IMR-90 (cell line): ENCODE results near the gene CCNB2. TPM values are rescaled to one million over a fixed set of nuclear protein-coding genes. Genes with fewer than 3 reads are reported as not detected.

ENCODE experiments used
- ATAC-seq: fragments of 200-7000 bp; cut with Tn5 transposase; 2 replicates; pipeline ENCODE4 v1.9.1; 2020; ENCODE audit warnings: low read depth, mild to moderate bottlenecking, moderate library complexity
- BruUV-seq: library from RNA; stranded (reverse); fragments of 400-500 nt; replicated peaks from 2 replicates; lab custom pipeline; 2021; lab: Mats Ljungman, UMichigan
- CTCF ChIA-PET: fragments of 300-600 bp; formaldehyde crosslinking; extraction: SDS; loops from one replicate; lab custom pipeline; 2021; ENCODE audit warnings: antibody characterized with exemption; lab: Yijun Ruan, JAX
- POLR2A ChIA-PET: fragments of 300-600 bp; sonication (Branson Sonifier 250); formaldehyde crosslinking; loops from one replicate; lab custom pipeline; 2022; ENCODE audit warnings: antibody characterized with exemption; ENCODE audit not compliant: unreplicated experiment; lab: Charles Lee
- DNase-seq: peaks from one replicate; pipeline ENCODE4 v3.0.0; 2013
- H2AFZ ChIP-seq: replicated peaks from 2 replicates; pipeline ENCODE3; 2013; ENCODE audit warnings: low read length, mild to moderate bottlenecking; ENCODE audit not compliant: poor library complexity
- H2AK5ac ChIP-seq: 2 replicates; pipeline ENCODE4 v1.6.1; 2013; ENCODE audit warnings: low read depth, low read length, inconsistent platforms
- H2AK9ac ChIP-seq: replicated peaks from 2 replicates; pipeline ENCODE3; 2013; ENCODE audit warnings: mild to moderate bottlenecking, low read depth, low read length, moderate library complexity; ENCODE audit not compliant: poor library complexity
- H2BK120ac ChIP-seq: 2 replicates; pipeline ENCODE4 v1.6.1; 2013; ENCODE audit warnings: low read depth, low read length, inconsistent platforms
- H2BK15ac ChIP-seq: 3 replicates; pipeline ENCODE4 v1.6.1; 2013; ENCODE audit warnings: low read depth, low read length, inconsistent platforms
- H2BK20ac ChIP-seq: 2 replicates; pipeline ENCODE4 v1.6.1; 2013; ENCODE audit warnings: low read depth, mild to moderate bottlenecking, inconsistent platforms, low read length, moderate library complexity
- H2BK5ac ChIP-seq: 2 replicates; pipeline ENCODE4 v1.6.1; 2013; ENCODE audit warnings: mild to moderate bottlenecking, low read depth, low read length, inconsistent platforms; ENCODE audit not compliant: poor library complexity, severe bottlenecking
- H3K14ac ChIP-seq: replicated peaks from 2 replicates; pipeline ENCODE4 v1.6.1; 2013; ENCODE audit warnings: low read depth, low read length, inconsistent platforms
- H3K18ac ChIP-seq: 2 replicates; pipeline ENCODE4 v1.6.1; 2013; ENCODE audit warnings: low read depth, low read length, control low read depth
- H3K23ac ChIP-seq: 2 replicates; pipeline ENCODE4 v1.6.1; 2013; ENCODE audit warnings: low read depth, low read length, inconsistent platforms
- H3K27ac ChIP-seq: 2 replicates; pipeline ENCODE4 v1.5.1; 2013; ENCODE audit warnings: mild to moderate bottlenecking, control low read depth, low read length; ENCODE audit not compliant: insufficient read depth
- H3K27me3 ChIP-seq: 2 replicates; pipeline ENCODE4 v1.6.1; 2013; ENCODE audit warnings: low read length; ENCODE audit not compliant: control insufficient read depth, insufficient read depth
- H3K36me3 ChIP-seq: 2 replicates; pipeline ENCODE4 v1.6.1; 2013; ENCODE audit warnings: low read length, mixed read lengths; ENCODE audit not compliant: control insufficient read depth, insufficient read depth
- H3K4ac ChIP-seq: 2 replicates; pipeline ENCODE4 v1.6.1; 2013; ENCODE audit warnings: low read depth, low read length, inconsistent platforms
- H3K4me1 ChIP-seq: 2 replicates; pipeline ENCODE4 v1.6.1; 2013; ENCODE audit warnings: low read length, mixed read lengths; ENCODE audit not compliant: control insufficient read depth, insufficient read depth
- H3K4me2 ChIP-seq: 2 replicates; pipeline ENCODE4 v1.6.1; 2013; ENCODE audit warnings: low read depth, mild to moderate bottlenecking, control low read depth, low read length, moderate library complexity
- H3K4me3 ChIP-seq: 2 replicates; pipeline ENCODE4 v1.5.1; 2013; ENCODE audit warnings: low read depth, mild to moderate bottlenecking, control low read depth, low read length, moderate library complexity; ENCODE audit not compliant: insufficient read depth
- H3K56ac ChIP-seq: 2 replicates; pipeline ENCODE4 v1.6.1; 2013; ENCODE audit warnings: low read length, inconsistent platforms; ENCODE audit not compliant: insufficient read depth; ENCODE audit errors: extremely low read depth
- H3K79me1 ChIP-seq, 2 experiments: 2 replicates each; pipeline ENCODE4 v1.6.1; 2013; ENCODE audit warnings: low read length in 2 of 2, inconsistent platforms in 1 of 2, low read depth in 1 of 2
- H3K9ac ChIP-seq: 2 replicates; pipeline ENCODE4 v1.6.1; 2013; ENCODE audit warnings: low read depth, low read length, control low read depth
- H3K9me1 ChIP-seq: 2 replicates; pipeline ENCODE4 v1.6.1; 2013; ENCODE audit warnings: low read length, inconsistent platforms; ENCODE audit not compliant: insufficient read depth
- H3K9me3 ChIP-seq: 2 replicates; pipeline ENCODE4 v1.6.1; 2013; ENCODE audit warnings: low read length; ENCODE audit not compliant: control insufficient read depth, insufficient read depth
- H4K20me1 ChIP-seq: 2 replicates; pipeline ENCODE4 v1.6.1; 2013; ENCODE audit warnings: low read length, inconsistent platforms; ENCODE audit not compliant: insufficient read depth
- H4K5ac ChIP-seq: 2 replicates; pipeline ENCODE4 v1.6.1; 2013; ENCODE audit warnings: mild to moderate bottlenecking, low read depth, low read length, control low read depth
- H4K8ac ChIP-seq, 2 experiments: 2 replicates each; pipeline ENCODE4 v1.6.1; 2013; ENCODE audit warnings: low read depth in 2 of 2, low read length in 2 of 2, control low read depth in 1 of 2, inconsistent platforms in 1 of 2
- H4K91ac ChIP-seq: 2 replicates; pipeline ENCODE4 v1.6.1; 2013; ENCODE audit warnings: low read depth, low read length, inconsistent platforms; ENCODE audit not compliant: insufficient read depth
- BHLHE40 ChIP-seq: fragments of 150-350 bp; IDR thresholded peaks from 2 replicates; pipeline ENCODE4 v1.6.1; 2016; ENCODE audit warnings: mild to moderate bottlenecking, low read depth, low read length
- CEBPB ChIP-seq: IDR thresholded peaks from 2 replicates; pipeline ENCODE4 v1.6.1; 2012; ENCODE audit warnings: low read depth, low read length, improper control_type of control experiment
- CHD1 ChIP-seq: IDR thresholded peaks from 2 replicates; pipeline ENCODE4 v1.6.1; 2012; ENCODE audit warnings: low read depth, low read length, improper control_type of control experiment
- FOS ChIP-seq: fragments of 150-350 bp; IDR thresholded peaks from 2 replicates; pipeline ENCODE4 v1.6.1; 2016; ENCODE audit warnings: low read depth, low read length
- MAFK ChIP-seq: IDR thresholded peaks from 2 replicates; pipeline ENCODE4 v1.6.1; 2012; ENCODE audit warnings: low read depth, low read length, improper control_type of control experiment
- MAZ ChIP-seq: IDR thresholded peaks from 2 replicates; pipeline ENCODE4 v1.6.1; 2012; ENCODE audit warnings: low read depth, mild to moderate bottlenecking, low read length, improper control_type of control experiment, moderate library complexity, borderline replicate concordance
- MXI1 ChIP-seq: IDR thresholded peaks from 2 replicates; pipeline ENCODE4 v1.6.1; 2012; ENCODE audit warnings: low read depth, mild to moderate bottlenecking, low read length, moderate library complexity, borderline replicate concordance
- NFE2L2 ChIP-seq: fragments of 150-350 bp; IDR thresholded peaks from 2 replicates; pipeline ENCODE4 v1.6.1; 2016; ENCODE audit warnings: low read depth, mild to moderate bottlenecking, low read length
- POLR2A ChIP-seq: IDR thresholded peaks from 2 replicates; pipeline ENCODE4 v1.6.1; 2012; ENCODE audit warnings: mild to moderate bottlenecking, low read depth, low read length
- RAD21 ChIP-seq: IDR thresholded peaks from 2 replicates; pipeline ENCODE4 v1.6.1; 2012; ENCODE audit warnings: low read length, improper control_type of control experiment
- RCOR1 ChIP-seq: IDR thresholded peaks from 2 replicates; pipeline ENCODE4 v1.6.1; 2012; ENCODE audit warnings: mild to moderate bottlenecking, low read length, improper control_type of control experiment; ENCODE audit not compliant: insufficient replicate concordance
- RFX5 ChIP-seq: IDR thresholded peaks from 2 replicates; pipeline ENCODE4 v1.8.0; 2012; ENCODE audit warnings: low read depth, mild to moderate bottlenecking, low read length, moderate library complexity
- SMC3 ChIP-seq: fragments of 150-350 bp; IDR thresholded peaks from 2 replicates; pipeline ENCODE4 v1.6.1; 2016; ENCODE audit warnings: low read depth, mild to moderate bottlenecking, antibody characterized with exemption, low read length, moderate library complexity
- WGBS, 2 experiments: methylation state at CpG; one replicate each; pipeline versions ENCODE4 v1.1.5 to v1.1.7; 2013; ENCODE audit warnings: missing lambda C conversion rate in 2 of 2; ENCODE audit not compliant: insufficient read length in 1 of 2; ENCODE audit errors: extremely low coverage in 2 of 2; 5-methylcytosine and 5-hydroxymethylcytosine counted together
- dilution Hi-C: fragments of 300-500 bp; cut with HindIII; formaldehyde crosslinking; loops from one replicate; pipeline ENCODE4 v1.14.3; 2018; ENCODE audit warnings: low sequenced_read_pairs; ENCODE audit not compliant: unreplicated experiment
- in situ Hi-C: fragments of 300-500 bp; cut with MboI; formaldehyde crosslinking; loops from 3 replicates; pipeline ENCODE4 v1.14.3; 2019; ENCODE audit warnings: low sequenced_read_pairs, inconsistent platforms, mixed read lengths
- intact Hi-C: fragments of 100-400 bp; cut with micrococcal nuclease; formaldehyde crosslinking; loops from 2 replicates; pipeline ENCODE4 v1.10.0; 2022
- polyA plus RNA-seq, 3 experiments: library from polyadenylated mRNA; depleted of rRNA; stranded (reverse); fragments of >200 nt; gene quantifications; 2 replicates each; pipeline ENCODE4 v1.2.3, GENCODE V29; 2012; ENCODE audit warnings: low replicate concordance in 1 of 3
- total RNA-seq: library from RNA; depleted of rRNA; stranded (reverse); fragments of >200 nt; gene quantifications from 2 replicates; pipeline ENCODE4 v1.2.3, GENCODE V29; 2012
- TF ChIP-seq, protein P1 (sequence below): fragments of 150-350 bp; IDR thresholded peaks from 2 replicates; pipeline ENCODE4 v1.6.1; 2017; ENCODE audit warnings: mild to moderate bottlenecking, antibody characterized with exemption, low read length, low read depth
- TF ChIP-seq, protein P2 (sequence below): fragments of 150-350 bp; IDR thresholded peaks from 2 replicates; pipeline ENCODE4 v1.6.1; 2016; ENCODE audit warnings: low read depth, mild to moderate bottlenecking, low read length, moderate library complexity, borderline replicate concordance
- TF ChIP-seq, protein P3 (sequence below): conservative IDR thresholded peaks from 2 replicates; pipeline ENCODE4 v1.5.1; 2012; ENCODE audit warnings: mild to moderate bottlenecking, low read depth, low read length, improper control_type of control experiment

Gene CCNB2
- total and polyA plus RNA-seq, 2 of the 4 experiments (the other 2 are of a cell fraction) = 52.5 to 54.6 TPM

DNA sequence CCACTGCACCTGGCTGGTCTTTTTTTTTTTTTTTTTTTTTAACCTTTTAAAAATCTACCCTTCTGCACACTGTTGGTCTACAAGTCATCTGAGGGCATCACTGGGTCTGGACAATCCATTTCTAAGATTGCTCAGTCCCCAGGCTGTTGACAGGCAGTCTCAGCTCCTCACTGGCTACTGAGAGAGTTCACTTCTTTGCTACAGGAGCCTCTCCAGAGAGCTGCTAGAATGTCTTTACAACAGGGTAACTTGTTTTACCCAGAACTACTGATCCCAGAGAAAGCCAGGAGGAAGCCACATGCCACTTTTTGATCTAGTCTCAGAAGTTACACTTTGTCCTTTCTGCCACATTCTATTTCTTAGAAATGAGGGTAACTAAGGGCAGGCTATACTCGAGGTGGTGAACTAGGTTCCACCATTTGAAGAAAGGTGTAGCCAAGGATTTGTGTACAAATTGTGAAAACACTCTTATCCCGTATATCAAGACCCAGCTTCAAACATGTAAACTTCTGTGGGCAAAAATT, 5.7 kb upstream of the CCNB2 start:
- no peak overlapping the region for H2BK20ac ChIP-seq
- peaks cover 4% of the 10 kb centered on the region; the same call in 1 of the 2 replicates for H3K9me1 ChIP-seq
- POLR2A ChIA-PET = interaction anchor here (0.6 kb wide), 1 partner anchor 431 kb away, joined by 4 read pairs; no protein-coding TSS in a partner anchor
- DNase-seq = no peak
- no peak overlapping the region for H3K18ac ChIP-seq
- no peak overlapping the region for H3K27ac ChIP-seq
- no peak overlapping the region for H2BK120ac ChIP-seq
- BruUV-seq = no TSS peak
- no CpG with 5 or more reads among the region's 2 CpGs for WGBS, 2 experiments
- H3K4me3 ChIP-seq = no peak overlapping the region
- no peak overlapping the region for H2BK5ac ChIP-seq
- no peak overlapping the region for H2AK9ac ChIP-seq
- in situ Hi-C loops (no loop called here), intact Hi-C loops (loop anchor here (5.0 kb wide), 1 partner anchor 393 kb away; no protein-coding TSS in a partner anchor), dilution Hi-C loops (no loop called here)
- no peaks in the 10 kb centered on the region for H3K9me3 ChIP-seq
- H4K20me1 ChIP-seq = no peaks in the 10 kb centered on the region
- H2AK5ac ChIP-seq = no peak overlapping the region
- H3K9ac ChIP-seq = no peak overlapping the region
- no peak overlapping the region for H3K56ac ChIP-seq
- no peak overlapping the region for H3K14ac ChIP-seq
- H3K4ac ChIP-seq = no peak overlapping the region
- no peak overlapping the region for H2AFZ ChIP-seq
- no peak for ATAC-seq
- H3K36me3 ChIP-seq = peaks cover 16% of the 10 kb centered on the region
- H3K23ac ChIP-seq = no peak overlapping the region
- H3K4me1 ChIP-seq = no peaks in the 10 kb centered on the region
- no peak overlapping the region for H3K4me2 ChIP-seq
- TF ChIP-seq NFE2L2 = no peak
- no peak for TF ChIP-seq RCOR1
- TF ChIP-seq MAZ = no peak
- TF ChIP-seq CEBPB = no peak
- no peak for TF ChIP-seq RAD21
- TF ChIP-seq FOS = no peak
- TF ChIP-seq, protein P1, sequence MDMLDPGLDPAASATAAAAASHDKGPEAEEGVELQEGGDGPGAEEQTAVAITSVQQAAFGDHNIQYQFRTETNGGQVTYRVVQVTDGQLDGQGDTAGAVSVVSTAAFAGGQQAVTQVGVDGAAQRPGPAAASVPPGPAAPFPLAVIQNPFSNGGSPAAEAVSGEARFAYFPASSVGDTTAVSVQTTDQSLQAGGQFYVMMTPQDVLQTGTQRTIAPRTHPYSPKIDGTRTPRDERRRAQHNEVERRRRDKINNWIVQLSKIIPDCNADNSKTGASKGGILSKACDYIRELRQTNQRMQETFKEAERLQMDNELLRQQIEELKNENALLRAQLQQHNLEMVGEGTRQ = no peak
- TF ChIP-seq MAFK = no peak
- no peak for TF ChIP-seq SMC3
- TF ChIP-seq POLR2A = no peak
- TF ChIP-seq, protein P2, sequence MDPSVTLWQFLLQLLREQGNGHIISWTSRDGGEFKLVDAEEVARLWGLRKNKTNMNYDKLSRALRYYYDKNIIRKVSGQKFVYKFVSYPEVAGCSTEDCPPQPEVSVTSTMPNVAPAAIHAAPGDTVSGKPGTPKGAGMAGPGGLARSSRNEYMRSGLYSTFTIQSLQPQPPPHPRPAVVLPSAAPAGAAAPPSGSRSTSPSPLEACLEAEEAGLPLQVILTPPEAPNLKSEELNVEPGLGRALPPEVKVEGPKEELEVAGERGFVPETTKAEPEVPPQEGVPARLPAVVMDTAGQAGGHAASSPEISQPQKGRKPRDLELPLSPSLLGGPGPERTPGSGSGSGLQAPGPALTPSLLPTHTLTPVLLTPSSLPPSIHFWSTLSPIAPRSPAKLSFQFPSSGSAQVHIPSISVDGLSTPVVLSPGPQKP = no peak
- no peak for TF ChIP-seq BHLHE40
- TF ChIP-seq RFX5 = no peak
- TF ChIP-seq, protein P3, sequence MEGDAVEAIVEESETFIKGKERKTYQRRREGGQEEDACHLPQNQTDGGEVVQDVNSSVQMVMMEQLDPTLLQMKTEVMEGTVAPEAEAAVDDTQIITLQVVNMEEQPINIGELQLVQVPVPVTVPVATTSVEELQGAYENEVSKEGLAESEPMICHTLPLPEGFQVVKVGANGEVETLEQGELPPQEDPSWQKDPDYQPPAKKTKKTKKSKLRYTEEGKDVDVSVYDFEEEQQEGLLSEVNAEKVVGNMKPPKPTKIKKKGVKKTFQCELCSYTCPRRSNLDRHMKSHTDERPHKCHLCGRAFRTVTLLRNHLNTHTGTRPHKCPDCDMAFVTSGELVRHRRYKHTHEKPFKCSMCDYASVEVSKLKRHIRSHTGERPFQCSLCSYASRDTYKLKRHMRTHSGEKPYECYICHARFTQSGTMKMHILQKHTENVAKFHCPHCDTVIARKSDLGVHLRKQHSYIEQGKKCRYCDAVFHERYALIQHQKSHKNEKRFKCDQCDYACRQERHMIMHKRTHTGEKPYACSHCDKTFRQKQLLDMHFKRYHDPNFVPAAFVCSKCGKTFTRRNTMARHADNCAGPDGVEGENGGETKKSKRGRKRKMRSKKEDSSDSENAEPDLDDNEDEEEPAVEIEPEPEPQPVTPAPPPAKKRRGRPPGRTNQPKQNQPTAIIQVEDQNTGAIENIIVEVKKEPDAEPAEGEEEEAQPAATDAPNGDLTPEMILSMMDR = no peak
- TF ChIP-seq MXI1 = no peak
- TF ChIP-seq CHD1 = no peak
- H4K5ac ChIP-seq = no peak overlapping the region
- no peak overlapping the region for H4K8ac ChIP-seq
- H2BK15ac ChIP-seq = no peak overlapping the region
- CTCF ChIA-PET = no interaction called here
- no peak overlapping the region for H4K91ac ChIP-seq
- H3K79me1 ChIP-seq = peaks cover 0 to 5% of the 10 kb centered on the region in 2 experiments; a peak in 1 of 4 replicates
- H3K27me3 ChIP-seq = no peaks in the 10 kb centered on the region
